ENCODE results near the gene CACNA1I.

- TF ChIP-seq CTCF (IDR thresholded peaks at IDR 0.05 in 4 of 5, conservative IDR thresholded peaks at IDR 0.05 in 1 of 5) = no peak
- TF ChIP-seq POLR2A (IDR thresholded peaks at IDR 0.05) = no peak
Measured at GRCh38 chr22:39678862-39679490, 108.4 kb downstream of the CACNA1I start.
